ENCODE measurements around the gene IL7R. TPM values are rescaled to one million over a fixed set of nuclear protein-coding genes. Genes with fewer than 3 reads are reported as not detected.
A peak's percentile ranks its signal among the peaks of the same experiment; 100 is the strongest.

Gene IL7R
- total RNA-seq, 1 experiment from 2014 or later = 7.7 TPM

- DNase-seq (ENCODE audit: low spot score) = no peak
- Histone ChIP-seq H3K4me1 (ENCODE audit: insufficient read depth, low read length, poor library complexity, severe bottlenecking) (peaks cover 4% of the 10 kb centered on the region), H3K9me3 (ENCODE audit: low read depth, low read length, poor library complexity, severe bottlenecking) (no peaks in the 10 kb centered on the region), H3K36me3 (ENCODE audit: insufficient read depth, low read length, poor library complexity, severe bottlenecking) (no peaks in the 10 kb centered on the region), H3K27me3 (replicated peaks; ENCODE audit: insufficient read depth, low read depth, low read length, poor library complexity) (no peaks in the 10 kb centered on the region), H3K27ac (ENCODE audit: low read depth, low read length, poor library complexity, severe bottlenecking) (no peak overlapping the region), H3K4me3 (ENCODE audit: low read depth, low read length, poor library complexity, severe bottlenecking) (no peak overlapping the region)
- ChIA-PET CTCF (no interaction called here), POLR2A (ENCODE audit: low non-redundant PET) (no interaction called here)
- intact Hi-C loops (cut with micrococcal nuclease; ENCODE audit: unreplicated experiment) = loop anchor here (10.0 kb wide), 1 partner anchor 717 kb away; no protein-coding TSS in a partner anchor
- BruUV-seq (replicated peaks) = no TSS peak
- no peak for TF ChIP-seq EZH2 (IDR thresholded peaks at IDR 0.05; ENCODE audit: borderline replicate concordance, low read depth, low read length, poor library complexity, severe bottlenecking)
- TF ChIP-seq CTCF (conservative IDR thresholded peaks at IDR 0.05; ENCODE audit: low read depth, low read length) = no peak
These were observed 65.2 kb downstream of the IL7R start for GRCh38 chr5:35921930-35922329.

GRCh38 chr5:35922468-35922867 is 65.8 kb downstream of the IL7R start:
- ChIA-PET POLR2A (ENCODE audit: low non-redundant PET) (no interaction called here), CTCF (no interaction called here)

GRCh38 chr5:35924122-35924949 is 67.6 kb downstream of the IL7R start:
- H3K9me3 ChIP-seq (ENCODE audit: low read depth, low read length, poor library complexity, severe bottlenecking) = no peaks in the 10 kb centered on the region
- intact Hi-C loops (cut with micrococcal nuclease; ENCODE audit: unreplicated experiment) = loop anchor here (10.0 kb wide), 1 partner anchor 720 kb away; no protein-coding TSS in a partner anchor
- ChIA-PET POLR2A (ENCODE audit: low non-redundant PET) (no interaction called here), CTCF (interaction anchor here (0.7 to 2.5 kb wide), 4 partner anchors 66 to 273 kb away, joined by 3 to 36 read pairs (median 6); no protein-coding TSS in a partner anchor)
- DNase-seq (ENCODE audit: low spot score) = no peak
- no peaks in the 10 kb centered on the region for H3K36me3 ChIP-seq (ENCODE audit: insufficient read depth, low read length, poor library complexity, severe bottlenecking)
- H3K27me3 ChIP-seq (replicated peaks; ENCODE audit: insufficient read depth, low read depth, low read length, poor library complexity) = no peaks in the 10 kb centered on the region
- H3K4me1 ChIP-seq (ENCODE audit: insufficient read depth, low read length, poor library complexity, severe bottlenecking) = peaks cover 4% of the 10 kb centered on the region
- H3K27ac ChIP-seq (ENCODE audit: low read depth, low read length, poor library complexity, severe bottlenecking) = no peak overlapping the region
- TF ChIP-seq EZH2 (IDR thresholded peaks at IDR 0.05; ENCODE audit: borderline replicate concordance, low read depth, low read length, poor library complexity, severe bottlenecking) (no peak), CTCF (conservative IDR thresholded peaks at IDR 0.05; ENCODE audit: low read depth, low read length) (no peak)
- BruUV-seq (replicated peaks) = no TSS peak
- H3K4me3 ChIP-seq (ENCODE audit: low read depth, low read length, poor library complexity, severe bottlenecking) = no peak overlapping the region

More at GRCh38 chr5:35922468-35922867, 65.8 kb downstream of the IL7R start:
- Histone ChIP-seq H3K27ac (ENCODE audit: low read depth, low read length, poor library complexity, severe bottlenecking) (no peak overlapping the region), H3K4me3 (ENCODE audit: low read depth, low read length, poor library complexity, severe bottlenecking) (no peak overlapping the region), H3K27me3 (replicated peaks; ENCODE audit: insufficient read depth, low read depth, low read length, poor library complexity) (no peaks in the 10 kb centered on the region), H3K36me3 (ENCODE audit: insufficient read depth, low read length, poor library complexity, severe bottlenecking) (no peaks in the 10 kb centered on the region), H3K9me3 (ENCODE audit: low read depth, low read length, poor library complexity, severe bottlenecking) (no peaks in the 10 kb centered on the region), H3K4me1 (ENCODE audit: insufficient read depth, low read length, poor library complexity, severe bottlenecking) (peaks cover 4% of the 10 kb centered on the region)
- TF ChIP-seq EZH2 (IDR thresholded peaks at IDR 0.05; ENCODE audit: borderline replicate concordance, low read depth, low read length, poor library complexity, severe bottlenecking) (no peak), CTCF (conservative IDR thresholded peaks at IDR 0.05; ENCODE audit: low read depth, low read length) (no peak)
- intact Hi-C loops (cut with micrococcal nuclease; ENCODE audit: unreplicated experiment) = loop anchor here (10.0 kb wide), 1 partner anchor 718 kb away; no protein-coding TSS in a partner anchor
- DNase-seq (ENCODE audit: low spot score) = peak; percentile 21
- no TSS peak for BruUV-seq (replicated peaks)
